Epithelial cell of proximal tubule (primary cell): ENCODE measurements around the gene GJA4. TPM values are rescaled to one million over a fixed set of nuclear protein-coding genes. Genes with fewer than 3 reads are reported as not detected.
"Not testable (repeated sequence)": the region's sequence is repeated elsewhere in the genome, so short reads cannot be mapped to it uniquely, and the experiment has no call there.

Experiments used
- DNase-seq: peaks from one replicate; pipeline ENCODE4 v3.0.0-alpha.2; 2011; ENCODE audit warnings: low read depth
- H3K4me3 ChIP-seq: 2 replicates; pipeline ENCODE4 v1.5.1; 2011; ENCODE audit warnings: low read depth, mild to moderate bottlenecking, low read length
- CTCF ChIP-seq: conservative IDR thresholded peaks from 2 replicates; pipeline ENCODE4 v1.5.1; 2012; ENCODE audit warnings: low read depth, mild to moderate bottlenecking, low read length
- total RNA-seq: library from RNA; depleted of rRNA; stranded (reverse); fragments of >200 nt; gene quantifications from 2 replicates; pipeline ENCODE4 v1.2.3, GENCODE V29; 2015

Gene GJA4
- total RNA-seq, 1 donor from 2014 or later, result not detected

- TF ChIP-seq CTCF, result no peak
- DNase-seq, result no peak
Measured at GRCh38 chr1:34768856-34769255, 23.9 kb upstream of the GJA4 start.

GRCh38 chr1:34770891-34771504, 21.8 kb upstream of the GJA4 start:
- H3K4me3 ChIP-seq, result no peak overlapping the region
- DNase-seq, result no peak
- no peak for TF ChIP-seq CTCF

More at GRCh38 chr1:34768856-34769255, 23.9 kb upstream of the GJA4 start:
- H3K4me3 ChIP-seq, result no peak overlapping the region

GRCh38 chr1:34771573-34772371, 21.0 kb upstream of the GJA4 start:
- no peak for TF ChIP-seq CTCF
- H3K4me3 ChIP-seq, result no peak overlapping the region
- no peak for DNase-seq

- H3K4me3 ChIP-seq, result not testable (repeated sequence)
Measured at GRCh38 chr1:34773114-34773513, 19.7 kb upstream of the GJA4 start.

GRCh38 chr1:34774957-34775356, 17.8 kb upstream of the GJA4 start:
- H3K4me3 ChIP-seq, result no peak overlapping the region
- peak; percentile 24 for TF ChIP-seq CTCF
- DNase-seq, result no peak

More at GRCh38 chr1:34773114-34773513, 19.7 kb upstream of the GJA4 start:
- not testable (repeated sequence) for DNase-seq

- no peak for TF ChIP-seq CTCF
- no peak for DNase-seq
- H3K4me3 ChIP-seq, result no peak overlapping the region
Measured at GRCh38 chr1:34776911-34777310, 15.9 kb upstream of the GJA4 start.

- DNase-seq, result no peak
- H3K4me3 ChIP-seq, result no peak overlapping the region
- no peak for TF ChIP-seq CTCF
Measured at GRCh38 chr1:34777519-34778321, 15.1 kb upstream of the GJA4 start.
